ENCODE measurements around the gene KCNK10.

GRCh38 chr14:88326352-88327103, 3.5 kb upstream of the KCNK10 start:
- no peak for TF ChIP-seq POLR2A (IDR thresholded peaks at IDR 0.05)
- TF ChIP-seq, protein P1, sequence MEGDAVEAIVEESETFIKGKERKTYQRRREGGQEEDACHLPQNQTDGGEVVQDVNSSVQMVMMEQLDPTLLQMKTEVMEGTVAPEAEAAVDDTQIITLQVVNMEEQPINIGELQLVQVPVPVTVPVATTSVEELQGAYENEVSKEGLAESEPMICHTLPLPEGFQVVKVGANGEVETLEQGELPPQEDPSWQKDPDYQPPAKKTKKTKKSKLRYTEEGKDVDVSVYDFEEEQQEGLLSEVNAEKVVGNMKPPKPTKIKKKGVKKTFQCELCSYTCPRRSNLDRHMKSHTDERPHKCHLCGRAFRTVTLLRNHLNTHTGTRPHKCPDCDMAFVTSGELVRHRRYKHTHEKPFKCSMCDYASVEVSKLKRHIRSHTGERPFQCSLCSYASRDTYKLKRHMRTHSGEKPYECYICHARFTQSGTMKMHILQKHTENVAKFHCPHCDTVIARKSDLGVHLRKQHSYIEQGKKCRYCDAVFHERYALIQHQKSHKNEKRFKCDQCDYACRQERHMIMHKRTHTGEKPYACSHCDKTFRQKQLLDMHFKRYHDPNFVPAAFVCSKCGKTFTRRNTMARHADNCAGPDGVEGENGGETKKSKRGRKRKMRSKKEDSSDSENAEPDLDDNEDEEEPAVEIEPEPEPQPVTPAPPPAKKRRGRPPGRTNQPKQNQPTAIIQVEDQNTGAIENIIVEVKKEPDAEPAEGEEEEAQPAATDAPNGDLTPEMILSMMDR (IDR thresholded peaks at IDR 0.05): no peak
